HEK293T (cell line): ENCODE results near the gene ZNF474.

Experiments used
- BHLHE40 ChIP-seq: fragments of 450-650 bp; IDR thresholded peaks from 2 replicates; pipeline ENCODE4 v1.6.1; 2016; ENCODE audit warnings: mild to moderate bottlenecking, moderate library complexity, borderline replicate concordance
- FOXK2 ChIP-seq: fragments of 450-650 bp; IDR thresholded peaks from 2 replicates; pipeline ENCODE4 v1.6.1; 2016; ENCODE audit warnings: mild to moderate bottlenecking
- FOXM1 ChIP-seq: fragments of 450-650 bp; IDR thresholded peaks from 2 replicates; pipeline ENCODE4 v1.6.1; 2017; ENCODE audit warnings: mild to moderate bottlenecking, borderline replicate concordance
- TF ChIP-seq, protein P1 (sequence below): fragments of 450-650 bp; IDR thresholded peaks from 2 replicates; pipeline ENCODE4 v1.6.1; 2016

DNA sequence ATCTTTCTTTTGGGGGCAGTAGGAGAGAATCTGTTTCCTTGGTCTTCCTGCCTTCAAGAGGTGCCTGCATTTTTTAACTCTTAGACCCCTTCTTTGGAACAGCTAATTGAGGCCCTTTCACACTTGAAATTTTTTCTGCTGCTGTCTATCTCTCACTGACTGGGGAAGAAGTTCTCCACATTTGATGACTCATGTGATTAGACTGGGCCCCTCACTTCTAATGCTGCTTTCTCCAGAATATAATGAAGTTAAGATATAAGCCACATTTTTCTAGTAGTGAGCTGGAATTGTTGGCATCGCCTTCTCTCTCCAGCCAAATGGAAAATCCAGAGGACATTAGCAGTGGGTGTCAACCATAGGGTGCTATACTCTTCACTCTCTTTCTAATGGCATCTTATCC lies 12.4 kb downstream of the ZNF474 start:
- TF ChIP-seq BHLHE40 (no peak), FOXM1 (no peak), FOXK2 (no peak)
- TF ChIP-seq, protein P1, sequence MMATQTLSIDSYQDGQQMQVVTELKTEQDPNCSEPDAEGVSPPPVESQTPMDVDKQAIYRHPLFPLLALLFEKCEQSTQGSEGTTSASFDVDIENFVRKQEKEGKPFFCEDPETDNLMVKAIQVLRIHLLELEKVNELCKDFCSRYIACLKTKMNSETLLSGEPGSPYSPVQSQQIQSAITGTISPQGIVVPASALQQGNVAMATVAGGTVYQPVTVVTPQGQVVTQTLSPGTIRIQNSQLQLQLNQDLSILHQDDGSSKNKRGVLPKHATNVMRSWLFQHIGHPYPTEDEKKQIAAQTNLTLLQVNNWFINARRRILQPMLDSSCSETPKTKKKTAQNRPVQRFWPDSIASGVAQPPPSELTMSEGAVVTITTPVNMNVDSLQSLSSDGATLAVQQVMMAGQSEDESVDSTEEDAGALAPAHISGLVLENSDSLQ, result no peak
